GM18498 (cell line): ENCODE measurements around the gene PHF3.

ENCODE experiments used
- ATAC-seq: cut with Tn5 transposase; IDR thresholded peaks from one replicate; pipeline ENCODE4 v1.9.1; 2021; ENCODE audit warnings: mild to moderate bottlenecking, moderate library complexity; ENCODE audit not compliant: unreplicated experiment

Gene PHF3

GRCh38 chr6:63635588-63636517 lies at the start of gene PHF3:
TSS of gene PHF3 (plus strand) at chr6:63635802. CDS start at chr6:63646552, 10,750 bp downstream.
- peak; percentile 90 for ATAC-seq

GRCh38 chr6:63589952-63590411 lies 45.6 kb upstream of the PHF3 start:
- no peak for ATAC-seq

GRCh38 chr6:63592886-63593285 lies 42.7 kb upstream of the PHF3 start:
- ATAC-seq: no peak

GRCh38 chr6:63597141-63598048 lies 38.2 kb upstream of the PHF3 start:
- no peak for ATAC-seq

- ATAC-seq: peak; percentile 100
These were observed 37.3 kb upstream of the PHF3 start for GRCh38 chr6:63598049-63599036.

GRCh38 chr6:63599243-63599642 lies 36.4 kb upstream of the PHF3 start:
- ATAC-seq: no peak

GRCh38 chr6:63600136-63600535 lies 35.5 kb upstream of the PHF3 start:
- no peak for ATAC-seq

- ATAC-seq: no peak
These were observed 26.4 kb upstream of the PHF3 start for GRCh38 chr6:63609231-63609630.

GRCh38 chr6:63610944-63611343 lies 24.7 kb upstream of the PHF3 start:
- no peak for ATAC-seq

GRCh38 chr6:63611560-63611959 lies 24.0 kb upstream of the PHF3 start:
- ATAC-seq: no peak

- no peak for ATAC-seq
These were observed 20.0 kb upstream of the PHF3 start for GRCh38 chr6:63615590-63615989.

GRCh38 chr6:63624091-63624490 lies 11.5 kb upstream of the PHF3 start:
- no peak for ATAC-seq

- no peak for ATAC-seq
These were observed 5.1 kb upstream of the PHF3 start for GRCh38 chr6:63630466-63630865.

GRCh38 chr6:63634630-63635029 lies 972 bp upstream of the PHF3 start:
- ATAC-seq: no peak

GRCh38 chr6:63635215-63635587 lies 401 bp upstream of the PHF3 start:
- peak; percentile 29 for ATAC-seq

GRCh38 chr6:63636518-63637021 lies 968 bp downstream of the PHF3 start:
- peak; percentile 9 for ATAC-seq

GRCh38 chr6:63637865-63638445 lies 2.4 kb downstream of the PHF3 start:
- ATAC-seq: no peak

- no peak for ATAC-seq
These were observed 4.5 kb downstream of the PHF3 start for GRCh38 chr6:63640062-63640461.

GRCh38 chr6:63643862-63644261 lies 8.3 kb downstream of the PHF3 start:
- ATAC-seq: no peak
